ENCODE measurements around the gene CNTNAP2. TPM values are rescaled to one million over a fixed set of nuclear protein-coding genes. Genes with fewer than 3 reads are reported as not detected.

CNTNAP2 gene
- total RNA-seq, 4 donors from 2014 or later = 0.29 to 0.88 (median 0.33) TPM; not detected in 1

- intact Hi-C loops (cut with DNase I) = no loop called here
- no peaks in the 10 kb centered on the region for H3K4me1 ChIP-seq
- TF ChIP-seq POLR2A (IDR thresholded peaks at IDR 0.05) (no peak), CTCF (IDR thresholded peaks at IDR 0.05) (no peak)
- H3K36me3 ChIP-seq = no peaks in the 10 kb centered on the region
- DNase-seq = no peak
- H3K9me3 ChIP-seq = no peaks in the 10 kb centered on the region
- H3K4me3 ChIP-seq (replicated peaks in 1 of 3) = no peak overlapping the region
- H3K27me3 ChIP-seq = no peaks in the 10 kb centered on the region
- H3K27ac ChIP-seq = no peak overlapping the region
- 92 to 93% methylated on average over 3 of the region's 3 CpGs for WGBS, 2 donors
These were observed 285.3 kb downstream of the CNTNAP2 start for GRCh38 chr7:146401939-146402338.

GRCh38 chr7:146405737-146406136 lies 289.1 kb downstream of the CNTNAP2 start:
- Histone ChIP-seq H3K27ac (no peak overlapping the region), H3K9me3 (no peaks in the 10 kb centered on the region), H3K27me3 (no peaks in the 10 kb centered on the region), H3K36me3 (no peaks in the 10 kb centered on the region), H3K4me3 (replicated peaks in 1 of 3) (no peak overlapping the region), H3K4me1 (no peaks in the 10 kb centered on the region)
- DNase-seq = no peak
- WGBS, 2 donors = 68 to 91% methylated on average over 1 of the region's 1 CpG
- TF ChIP-seq POLR2A (IDR thresholded peaks at IDR 0.05) (no peak), CTCF (IDR thresholded peaks at IDR 0.05) (no peak)
- intact Hi-C loops (cut with DNase I) = no loop called here

- no peaks in the 10 kb centered on the region for H3K36me3 ChIP-seq
- WGBS, 2 donors = 76 to 88% methylated on average over 7 of the region's 7 CpGs
- H3K4me3 ChIP-seq (replicated peaks in 1 of 3) = no peak overlapping the region
- intact Hi-C loops (cut with DNase I) = no loop called here
- no peak overlapping the region for H3K27ac ChIP-seq
- no peaks in the 10 kb centered on the region for H3K9me3 ChIP-seq
- DNase-seq = no peak
- no peaks in the 10 kb centered on the region for H3K4me1 ChIP-seq
- no peaks in the 10 kb centered on the region for H3K27me3 ChIP-seq
- TF ChIP-seq CTCF (IDR thresholded peaks at IDR 0.05) = no peak
- TF ChIP-seq POLR2A (IDR thresholded peaks at IDR 0.05) = no peak
These were observed 295.4 kb downstream of the CNTNAP2 start for GRCh38 chr7:146411975-146412374.

GRCh38 chr7:146412781-146413180 lies 296.2 kb downstream of the CNTNAP2 start:
- Histone ChIP-seq H3K4me1 (no peaks in the 10 kb centered on the region), H3K27ac (no peak overlapping the region), H3K9me3 (no peaks in the 10 kb centered on the region), H3K4me3 (replicated peaks in 1 of 3) (no peak overlapping the region), H3K27me3 (no peaks in the 10 kb centered on the region), H3K36me3 (no peaks in the 10 kb centered on the region)
- intact Hi-C loops (cut with DNase I) = no loop called here
- no peak for TF ChIP-seq CTCF (IDR thresholded peaks at IDR 0.05)
- no peak for TF ChIP-seq POLR2A (IDR thresholded peaks at IDR 0.05)
- no peak for DNase-seq
- 91 to 94% methylated on average over 3 of the region's 3 CpGs for WGBS, 2 donors

- intact Hi-C loops (cut with DNase I) = no loop called here
- Histone ChIP-seq H3K4me3 (replicated peaks in 1 of 3) (no peak overlapping the region), H3K9me3 (no peaks in the 10 kb centered on the region), H3K4me1 (no peaks in the 10 kb centered on the region), H3K36me3 (no peaks in the 10 kb centered on the region), H3K27ac (no peak overlapping the region), H3K27me3 (no peaks in the 10 kb centered on the region)
- DNase-seq = no peak
- 69 to 75% methylated on average over 2 of the region's 2 CpGs for WGBS, 2 donors
- no peak for TF ChIP-seq CTCF (IDR thresholded peaks at IDR 0.05)
- no peak for TF ChIP-seq POLR2A (IDR thresholded peaks at IDR 0.05)
These were observed 297.8 kb downstream of the CNTNAP2 start for GRCh38 chr7:146414373-146414772.
